Tibial nerve (tissue), 4 donors: ENCODE results near the gene CCDC102B.

ENCODE experiments used
- EP300 ChIP-seq, 2 donors: sonication (generic); formaldehyde crosslinking; IDR thresholded peaks; one replicate each; pipeline ENCODE4 v1.6.1; 2017; ENCODE audit warnings: antibody characterized with exemption in 2 of 2, mild to moderate bottlenecking in 1 of 2
- POLR2A ChIP-seq, 2 donors: fragments of 450-650 bp; IDR thresholded peaks; one replicate each; pipeline ENCODE4 v1.6.1; 2017; ENCODE audit warnings: antibody characterized with exemption in 2 of 2, mild to moderate bottlenecking in 2 of 2, moderate library complexity in 2 of 2
- TF ChIP-seq, protein P1 (sequence below), 5 experiments: fragments of 200-600 bp in 3 of 5; fragments of 450-650 bp in 2 of 5; sonication (generic) in 3 of 5; IDR thresholded peaks; one replicate each; pipeline ENCODE4 v1.5.1; 2016 to 2019; ENCODE audit warnings: antibody characterized with exemption in 5 of 5, mild to moderate bottlenecking in 3 of 5, moderate library complexity in 2 of 5

- TF ChIP-seq, protein P1, sequence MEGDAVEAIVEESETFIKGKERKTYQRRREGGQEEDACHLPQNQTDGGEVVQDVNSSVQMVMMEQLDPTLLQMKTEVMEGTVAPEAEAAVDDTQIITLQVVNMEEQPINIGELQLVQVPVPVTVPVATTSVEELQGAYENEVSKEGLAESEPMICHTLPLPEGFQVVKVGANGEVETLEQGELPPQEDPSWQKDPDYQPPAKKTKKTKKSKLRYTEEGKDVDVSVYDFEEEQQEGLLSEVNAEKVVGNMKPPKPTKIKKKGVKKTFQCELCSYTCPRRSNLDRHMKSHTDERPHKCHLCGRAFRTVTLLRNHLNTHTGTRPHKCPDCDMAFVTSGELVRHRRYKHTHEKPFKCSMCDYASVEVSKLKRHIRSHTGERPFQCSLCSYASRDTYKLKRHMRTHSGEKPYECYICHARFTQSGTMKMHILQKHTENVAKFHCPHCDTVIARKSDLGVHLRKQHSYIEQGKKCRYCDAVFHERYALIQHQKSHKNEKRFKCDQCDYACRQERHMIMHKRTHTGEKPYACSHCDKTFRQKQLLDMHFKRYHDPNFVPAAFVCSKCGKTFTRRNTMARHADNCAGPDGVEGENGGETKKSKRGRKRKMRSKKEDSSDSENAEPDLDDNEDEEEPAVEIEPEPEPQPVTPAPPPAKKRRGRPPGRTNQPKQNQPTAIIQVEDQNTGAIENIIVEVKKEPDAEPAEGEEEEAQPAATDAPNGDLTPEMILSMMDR (IDR thresholded peaks at IDR 0.05) = no peak
- no peak for TF ChIP-seq POLR2A (IDR thresholded peaks at IDR 0.05)
- no peak for TF ChIP-seq EP300 (IDR thresholded peaks at IDR 0.05)
These were observed 171.1 kb downstream of the CCDC102B start for GRCh38 chr18:68969027-68969426.
